GM21390 (cell line): ENCODE data around the gene ZNF550.
"Not testable (repeated sequence)": the region's sequence is repeated elsewhere in the genome, so short reads cannot be mapped to it uniquely, and the experiment has no call there.

Experiments used
- ATAC-seq: cut with Tn5 transposase; IDR thresholded peaks from one replicate; pipeline ENCODE4 v1.9.1; 2021; ENCODE audit not compliant: unreplicated experiment

The ZNF550 gene

DNA sequence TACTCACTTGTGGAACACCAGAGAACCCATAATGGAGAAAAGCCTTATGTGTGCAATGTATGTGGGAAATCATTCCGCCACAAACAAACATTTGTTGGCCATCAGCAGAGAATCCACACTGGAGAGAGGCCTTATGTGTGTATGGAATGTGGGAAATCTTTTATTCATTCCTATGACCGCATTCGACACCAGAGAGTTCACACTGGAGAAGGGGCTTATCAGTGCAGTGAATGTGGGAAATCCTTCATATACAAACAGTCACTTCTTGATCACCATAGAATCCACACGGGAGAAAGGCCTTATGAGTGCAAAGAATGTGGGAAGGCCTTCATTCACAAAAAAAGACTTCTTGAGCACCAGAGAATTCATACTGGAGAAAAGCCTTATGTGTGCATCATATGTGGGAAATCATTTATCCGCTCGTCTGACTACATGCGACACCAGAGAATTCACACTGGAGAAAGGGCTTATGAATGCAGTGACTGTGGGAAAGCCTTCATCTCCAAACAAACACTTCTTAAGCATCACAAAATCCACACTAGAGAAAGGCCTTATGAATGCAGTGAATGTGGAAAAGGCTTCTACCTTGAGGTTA lies 21.6 kb downstream of the ZNF550 start:
- no peak for ATAC-seq

DNA sequence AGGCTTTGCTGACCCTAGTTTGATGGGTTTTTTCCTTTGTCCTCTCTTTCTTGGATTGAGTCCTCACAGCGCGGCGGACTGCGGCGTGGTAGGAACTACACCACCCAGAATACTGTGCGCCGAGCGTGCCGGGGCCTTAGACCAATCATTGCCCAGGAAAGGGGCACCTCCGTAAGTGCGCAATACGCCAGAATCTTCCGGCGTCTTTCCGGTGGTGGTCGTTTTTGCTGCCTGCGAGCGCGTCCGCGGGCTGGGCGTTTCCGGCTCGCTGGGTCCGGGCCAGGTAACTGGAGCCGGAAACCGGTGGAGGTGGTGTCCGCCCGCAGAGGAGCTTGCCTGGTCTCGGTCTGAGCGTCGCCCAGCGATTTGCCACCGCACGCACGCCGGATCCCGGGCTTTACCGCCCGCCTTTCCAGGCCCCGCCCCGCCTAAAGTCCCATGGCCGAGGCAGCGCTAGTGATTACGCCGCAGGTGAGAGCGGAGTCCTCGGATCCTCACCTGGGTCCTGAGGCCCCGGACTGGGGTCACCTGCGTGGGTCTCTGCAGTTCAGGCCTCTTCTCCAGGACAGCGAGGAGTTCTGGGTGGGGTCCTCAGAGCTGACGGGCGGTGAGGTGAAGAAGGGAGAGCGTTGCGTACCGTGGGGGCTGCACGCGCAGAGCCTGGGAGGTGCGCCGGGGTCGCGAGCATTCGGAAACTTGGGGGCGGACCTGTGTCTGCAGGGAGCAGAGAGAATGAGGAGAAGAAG lies 32.4 kb downstream of the ZNF550 start, which contains the start of gene ZNF549:
TSS of gene ZNF549 (plus strand) at position 221 of the 746 bp plus-strand sequence. CDS start at position 439, 218 bp downstream.
- peak; percentile 98 for ATAC-seq

DNA sequence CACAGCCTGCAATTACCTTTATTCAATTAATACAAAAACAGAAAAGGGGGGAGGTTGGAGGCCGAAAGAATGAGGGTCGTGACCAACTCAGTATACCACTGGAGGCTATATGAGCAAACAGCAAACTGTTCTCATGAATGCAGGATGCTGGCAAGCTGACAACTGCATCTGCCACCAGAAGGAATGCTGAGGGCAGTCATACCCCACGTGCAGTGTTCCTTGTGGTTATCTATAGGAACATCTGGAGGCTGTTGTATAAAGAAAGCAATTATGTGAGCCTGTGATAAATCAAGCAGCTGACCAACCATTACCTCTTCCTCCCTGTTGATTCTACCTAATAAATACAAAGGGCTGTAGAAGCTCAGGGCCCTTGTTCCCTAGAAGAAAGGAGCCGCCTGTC lies 41.6 kb downstream of the ZNF550 start:
- ATAC-seq, result not testable (repeated sequence)

DNA sequence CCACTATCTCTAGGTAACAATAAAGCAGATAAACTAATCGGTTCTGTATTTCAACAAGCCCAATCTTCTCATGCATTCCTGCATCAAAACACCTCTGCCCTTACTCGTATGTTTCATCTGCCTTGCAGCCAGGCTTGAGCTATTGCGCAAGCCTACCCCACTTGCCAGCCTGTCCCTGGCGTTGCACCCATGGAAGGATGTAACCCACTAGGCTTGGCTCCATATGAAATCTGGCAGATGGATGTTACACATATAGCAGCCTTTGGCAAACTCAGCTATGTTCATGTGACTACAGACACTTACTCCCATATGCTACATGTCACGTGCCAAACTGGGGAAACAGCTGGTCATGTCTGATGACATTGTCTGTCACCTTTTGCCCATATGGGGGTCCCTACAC lies 44.4 kb downstream of the ZNF550 start:
- ATAC-seq, result no peak

DNA sequence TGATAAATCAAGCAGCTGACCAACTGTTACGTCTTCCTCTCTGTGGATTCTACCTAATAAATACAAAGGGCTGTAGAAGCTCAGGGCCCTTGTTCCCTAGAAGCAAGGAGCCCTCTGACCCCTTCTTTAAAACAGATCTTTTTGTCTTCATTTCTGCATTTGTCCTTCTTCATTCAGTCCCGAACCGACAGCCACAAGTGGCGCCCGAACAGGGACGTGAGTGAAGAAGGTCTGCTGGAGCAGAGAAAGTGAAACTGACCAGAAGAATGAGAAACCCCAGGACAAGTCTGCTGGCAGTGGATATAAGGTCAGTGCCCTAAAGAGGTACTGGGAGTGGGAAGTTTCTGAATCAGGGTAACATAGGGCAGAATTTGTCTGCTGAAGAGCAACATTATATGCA lies 46.8 kb downstream of the ZNF550 start:
- ATAC-seq, result no peak

DNA sequence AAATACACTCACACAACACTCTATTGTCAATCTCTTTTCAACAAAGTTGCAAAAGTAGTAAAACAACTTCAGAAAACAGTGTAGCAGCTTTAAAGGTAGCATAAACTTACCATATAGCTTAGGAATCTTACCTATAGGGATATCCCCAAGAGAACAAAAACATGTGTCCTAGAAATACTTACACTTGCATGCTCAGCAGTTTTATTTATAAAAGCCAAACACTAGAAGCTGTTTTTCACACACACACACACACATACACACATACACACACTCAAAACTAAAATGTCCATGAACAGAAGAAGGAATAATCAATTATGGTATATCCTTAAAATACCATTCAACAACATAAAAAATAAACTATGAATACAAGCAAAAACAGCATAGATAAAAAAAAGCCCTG lies 48.2 kb downstream of the ZNF550 start:
- ATAC-seq, result no peak

DNA sequence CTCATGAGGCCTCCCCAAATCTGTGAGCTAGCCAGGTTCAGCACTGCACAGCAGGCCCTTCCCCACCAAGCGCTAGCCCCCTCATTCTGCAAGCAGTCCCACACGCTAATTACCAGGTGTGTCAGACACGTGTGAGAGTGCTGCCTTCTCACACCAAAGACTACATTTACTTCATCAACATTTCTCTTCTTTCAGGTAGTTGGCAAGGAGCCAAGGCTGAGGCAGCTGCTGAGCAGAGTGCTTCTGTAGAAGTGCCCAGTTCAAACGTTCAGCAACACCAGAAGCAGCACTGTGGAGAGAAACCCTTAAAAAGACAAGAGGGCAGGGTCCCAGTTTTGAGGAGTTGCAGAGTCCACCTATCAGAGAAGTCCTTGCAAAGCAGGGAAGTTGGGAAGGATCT lies 53.5 kb downstream of the ZNF550 start:
- no peak for ATAC-seq

DNA sequence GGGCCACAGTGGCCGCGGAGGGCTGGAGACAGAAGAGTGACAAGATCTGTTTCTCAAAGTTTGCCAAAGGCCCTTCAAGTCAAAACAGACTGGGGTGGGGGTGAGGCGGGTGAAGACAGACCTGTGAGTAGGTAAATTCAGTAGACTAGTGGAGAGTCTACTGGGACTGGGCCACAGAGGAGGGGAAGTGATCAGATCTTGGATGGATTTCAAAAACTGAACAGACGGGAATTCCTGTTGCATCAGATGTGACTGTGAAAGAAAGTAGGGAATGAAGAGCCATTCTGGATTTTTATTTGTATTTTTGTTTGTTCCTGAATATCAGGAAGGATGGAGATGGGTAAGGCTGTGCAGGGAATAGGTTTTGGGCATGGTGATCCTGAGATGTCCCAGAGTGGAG lies 59.3 kb downstream of the ZNF550 start:
- ATAC-seq, result not testable (repeated sequence)

DNA sequence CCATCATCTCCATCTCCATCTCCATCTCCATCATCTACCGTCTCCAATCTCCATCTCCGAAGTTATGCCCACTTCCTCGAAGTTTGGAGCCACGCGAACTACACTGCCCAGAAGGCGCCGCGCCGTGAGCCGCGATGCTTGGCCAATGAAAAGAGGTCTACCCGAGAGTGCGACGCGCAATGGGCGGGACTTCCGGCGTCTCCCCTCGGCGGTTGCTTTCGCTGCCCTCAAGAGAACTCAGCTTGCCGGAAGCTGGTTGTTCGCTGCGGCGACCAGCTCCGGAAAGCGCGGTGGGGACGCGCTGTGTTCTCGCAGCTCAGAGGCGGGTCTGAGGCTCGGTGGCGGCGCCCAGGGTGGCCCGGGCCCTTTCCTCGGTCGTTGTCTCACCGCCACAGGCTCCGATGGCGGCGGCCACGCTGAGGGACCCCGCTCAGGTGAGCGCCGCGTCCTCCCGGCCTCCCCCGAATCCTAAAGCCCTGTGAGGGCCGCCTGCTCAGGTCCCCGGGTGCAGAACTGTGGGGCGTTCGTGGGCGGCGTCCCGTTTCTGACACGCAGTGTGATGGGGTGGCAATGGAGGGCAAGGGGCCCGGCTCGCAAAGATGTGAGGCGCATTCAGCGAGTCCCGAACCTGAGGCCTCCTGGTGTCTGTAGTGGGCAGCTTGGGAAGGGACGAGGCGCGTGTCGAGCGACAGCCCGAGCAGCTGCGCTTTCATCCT lies 59.8 kb downstream of the ZNF550 start, which contains the start of gene ZNF773:
TSS of gene ZNF773 (plus strand) at position 259 of the 716 bp plus-strand sequence. CDS start at position 402, 143 bp downstream.
- ATAC-seq, result peak; percentile 99

DNA sequence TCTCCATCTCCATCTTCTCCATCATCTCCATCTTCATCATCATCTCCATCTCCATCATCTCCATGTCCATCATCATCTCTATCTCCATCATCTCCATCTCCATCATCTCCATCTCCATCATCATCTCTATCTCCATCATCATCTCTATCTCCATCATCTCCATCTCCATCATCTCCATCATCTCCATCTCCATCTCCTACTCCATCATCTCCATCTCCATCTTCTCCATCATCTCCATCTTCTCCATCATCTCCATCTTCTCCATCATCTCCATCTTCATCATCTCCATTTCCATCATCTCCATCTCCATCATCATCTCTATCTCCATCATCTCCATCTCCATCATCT lies 60.4 kb downstream of the ZNF550 start:
- not testable (repeated sequence) for ATAC-seq

DNA sequence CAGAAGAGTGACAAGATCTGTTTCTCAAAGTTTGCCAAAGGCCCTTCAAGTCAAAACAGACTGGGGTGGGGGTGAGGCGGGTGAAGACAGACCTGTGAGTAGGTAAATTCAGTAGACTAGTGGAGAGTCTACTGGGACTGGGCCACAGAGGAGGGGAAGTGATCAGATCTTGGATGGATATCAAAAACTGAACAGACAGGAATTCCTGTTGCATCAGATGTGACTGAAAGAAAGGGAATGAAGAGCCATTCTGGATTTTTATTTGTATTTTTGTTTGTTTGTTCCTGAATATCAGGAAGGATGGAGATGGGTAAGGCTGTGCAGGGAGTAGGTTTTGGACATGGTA lies 71.4 kb downstream of the ZNF550 start:
- not testable (repeated sequence) for ATAC-seq

DNA sequence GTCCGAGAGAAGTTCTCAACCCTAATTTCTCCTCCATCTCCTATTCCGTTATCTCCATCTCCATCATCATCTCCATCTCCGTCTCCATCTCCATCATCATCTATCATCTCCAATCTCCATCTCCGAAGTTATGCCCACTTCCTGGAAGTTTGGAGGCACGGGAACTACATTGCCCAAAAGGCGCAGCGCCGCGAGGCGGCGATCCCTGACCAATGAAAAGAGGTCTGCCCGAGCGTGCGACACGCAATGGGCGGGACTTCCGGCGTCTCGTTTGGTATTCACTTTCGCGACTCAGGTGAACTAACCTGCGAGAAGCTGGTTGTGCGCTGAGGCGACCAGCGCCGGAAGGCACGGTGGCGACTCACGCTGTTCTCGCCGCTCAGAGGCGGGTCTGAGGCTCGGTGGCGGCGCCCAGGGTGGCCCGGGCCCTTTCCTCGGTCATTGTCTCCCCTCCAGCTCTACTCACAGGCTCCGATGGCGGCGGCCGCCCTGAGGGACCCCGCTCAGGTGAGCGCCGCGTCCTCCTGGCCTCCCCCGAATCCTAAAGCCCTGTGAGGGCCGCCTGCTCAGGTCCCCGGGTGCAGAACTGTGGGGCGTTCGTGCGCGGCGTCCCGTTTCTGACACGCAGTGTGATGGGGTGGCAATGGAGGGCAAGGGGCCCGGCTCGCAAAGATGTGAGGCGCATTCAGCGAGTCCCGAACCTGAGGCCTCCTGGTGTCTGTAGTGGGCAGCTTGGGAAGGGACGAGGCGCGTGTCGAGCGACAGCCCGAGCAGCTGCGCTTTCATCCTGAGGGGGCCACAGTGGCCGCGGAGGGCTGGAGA lies 72.0 kb downstream of the ZNF550 start, which contains the start of gene ZNF419:
TSS of gene ZNF419 (plus strand) at position 274 of the 822 bp plus-strand sequence. CDS start at position 475, 201 bp downstream.
- ATAC-seq, result peak; percentile 93
